C4-2B (cell line): ENCODE results near the gene KLHL26.

Experiments used
- CTCF ChIP-seq: fragments of 450-650 bp; conservative IDR thresholded peaks from 2 replicates; pipeline ENCODE4 v1.5.1; 2017; ENCODE audit warnings: mild to moderate bottlenecking
- ZFX ChIP-seq: fragments of 450-650 bp; IDR thresholded peaks from 2 replicates; pipeline ENCODE4 v1.6.1; 2017

GRCh38 chr19:18605196-18605545 is 31.7 kb upstream of the KLHL26 start:
- TF ChIP-seq CTCF, result no peak
- no peak for TF ChIP-seq ZFX
